Measurements from ENCODE around the gene KIFC3.
A peak's percentile ranks its signal among the peaks of the same experiment; 100 is the strongest.
"Not testable (repeated sequence)": the region's sequence is repeated elsewhere in the genome, so short reads cannot be mapped to it uniquely, and the experiment has no call there.

The KIFC3 gene

GRCh38 chr16:57823836-57824235 lies 21.5 kb upstream of the KIFC3 start:
- DNase-seq: no peak

GRCh38 chr16:57822856-57823255 lies 20.6 kb upstream of the KIFC3 start:
- no peak for DNase-seq

- no peak for DNase-seq
Measured at GRCh38 chr16:57822018-57822553, 19.8 kb upstream of the KIFC3 start.

GRCh38 chr16:57821149-57821971 lies 19.1 kb upstream of the KIFC3 start:
- DNase-seq: no peak

GRCh38 chr16:57818377-57819064 lies 16.2 kb upstream of the KIFC3 start:
- DNase-seq: no peak

GRCh38 chr16:57817680-57818079 lies 15.4 kb upstream of the KIFC3 start:
- DNase-seq: no peak

GRCh38 chr16:57815987-57816745 lies 13.9 kb upstream of the KIFC3 start:
- DNase-seq: peak; percentile 44

GRCh38 chr16:57814896-57815295 lies 12.6 kb upstream of the KIFC3 start:
- no peak for DNase-seq

GRCh38 chr16:57813466-57813865 lies 11.2 kb upstream of the KIFC3 start:
- no peak for DNase-seq

GRCh38 chr16:57811340-57811739 lies 9.0 kb upstream of the KIFC3 start:
- not testable (repeated sequence) for DNase-seq

- DNase-seq: peak; percentile 86
Measured at GRCh38 chr16:57810197-57811031, 8.1 kb upstream of the KIFC3 start.

- DNase-seq: no peak
Measured at GRCh38 chr16:57809276-57810196, 7.2 kb upstream of the KIFC3 start.

GRCh38 chr16:57808589-57809228 lies 6.4 kb upstream of the KIFC3 start:
- no peak for DNase-seq

GRCh38 chr16:57807968-57808528 lies 5.8 kb upstream of the KIFC3 start:
- DNase-seq: peak; percentile 49

GRCh38 chr16:57807252-57807967 lies 5.1 kb upstream of the KIFC3 start:
- no peak for DNase-seq

- DNase-seq: no peak
Measured at GRCh38 chr16:57805176-57805575, 2.9 kb upstream of the KIFC3 start.

- no peak for DNase-seq
Measured at GRCh38 chr16:57804111-57804837, 2.0 kb upstream of the KIFC3 start.

GRCh38 chr16:57803134-57803990 lies 1.1 kb upstream of the KIFC3 start:
- DNase-seq: no peak

All from stimulated activated naive CD4-positive, alpha-beta T cell treated with Interleukin-2 at 50 U/mL for 16 hours (primary cell).